ENCODE results near the gene GPR158. TPM values are rescaled to one million over a fixed set of nuclear protein-coding genes. Genes with fewer than 3 reads are reported as not detected.
A peak's percentile ranks its signal among the peaks of the same experiment; 100 is the strongest.

GPR158 gene
- total and polyA plus RNA-seq, 2 experiments from 2014 or later: 0.18 to 0.61 TPM

DNA sequence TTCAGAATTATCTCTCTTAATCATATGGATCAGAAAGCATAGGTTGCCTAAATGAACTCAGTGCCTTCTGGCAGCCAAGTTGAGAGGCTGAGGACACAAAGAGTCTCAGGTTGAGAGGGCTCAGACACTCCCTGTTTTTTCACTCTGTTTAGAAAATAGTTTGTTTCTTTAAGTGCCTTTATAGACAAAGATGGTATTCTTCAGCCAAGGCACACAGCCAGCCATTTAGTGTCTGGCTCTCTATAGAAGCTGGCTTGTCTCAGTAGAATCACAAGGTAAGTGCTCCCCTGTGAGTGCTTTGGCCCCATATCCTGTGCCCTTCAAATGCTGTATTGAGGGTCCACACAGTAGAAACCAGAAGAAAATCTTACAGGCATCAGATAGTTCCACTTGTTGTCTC, 3.6 kb downstream of the GPR158 start:
- peaks cover 77% of the 10 kb centered on the region for H3K27me3 ChIP-seq
- H3K4me3 ChIP-seq: no peak overlapping the region
- no peaks in the 10 kb centered on the region for H3K36me3 ChIP-seq
- H3K27ac ChIP-seq: no peak overlapping the region
- DNase-seq (ENCODE audit: low read depth in 1 of 2, low spot score in 1 of 2): no peak
- TF ChIP-seq, protein P1, sequence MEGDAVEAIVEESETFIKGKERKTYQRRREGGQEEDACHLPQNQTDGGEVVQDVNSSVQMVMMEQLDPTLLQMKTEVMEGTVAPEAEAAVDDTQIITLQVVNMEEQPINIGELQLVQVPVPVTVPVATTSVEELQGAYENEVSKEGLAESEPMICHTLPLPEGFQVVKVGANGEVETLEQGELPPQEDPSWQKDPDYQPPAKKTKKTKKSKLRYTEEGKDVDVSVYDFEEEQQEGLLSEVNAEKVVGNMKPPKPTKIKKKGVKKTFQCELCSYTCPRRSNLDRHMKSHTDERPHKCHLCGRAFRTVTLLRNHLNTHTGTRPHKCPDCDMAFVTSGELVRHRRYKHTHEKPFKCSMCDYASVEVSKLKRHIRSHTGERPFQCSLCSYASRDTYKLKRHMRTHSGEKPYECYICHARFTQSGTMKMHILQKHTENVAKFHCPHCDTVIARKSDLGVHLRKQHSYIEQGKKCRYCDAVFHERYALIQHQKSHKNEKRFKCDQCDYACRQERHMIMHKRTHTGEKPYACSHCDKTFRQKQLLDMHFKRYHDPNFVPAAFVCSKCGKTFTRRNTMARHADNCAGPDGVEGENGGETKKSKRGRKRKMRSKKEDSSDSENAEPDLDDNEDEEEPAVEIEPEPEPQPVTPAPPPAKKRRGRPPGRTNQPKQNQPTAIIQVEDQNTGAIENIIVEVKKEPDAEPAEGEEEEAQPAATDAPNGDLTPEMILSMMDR (IDR thresholded peaks at IDR 0.05; ENCODE audit: low read depth, low read length): no peak
- H3K4me1 ChIP-seq (ENCODE audit: low read depth): peaks cover 6% of the 10 kb centered on the region
- no peaks in the 10 kb centered on the region for H3K9me3 ChIP-seq (ENCODE audit: low read depth)

DNA sequence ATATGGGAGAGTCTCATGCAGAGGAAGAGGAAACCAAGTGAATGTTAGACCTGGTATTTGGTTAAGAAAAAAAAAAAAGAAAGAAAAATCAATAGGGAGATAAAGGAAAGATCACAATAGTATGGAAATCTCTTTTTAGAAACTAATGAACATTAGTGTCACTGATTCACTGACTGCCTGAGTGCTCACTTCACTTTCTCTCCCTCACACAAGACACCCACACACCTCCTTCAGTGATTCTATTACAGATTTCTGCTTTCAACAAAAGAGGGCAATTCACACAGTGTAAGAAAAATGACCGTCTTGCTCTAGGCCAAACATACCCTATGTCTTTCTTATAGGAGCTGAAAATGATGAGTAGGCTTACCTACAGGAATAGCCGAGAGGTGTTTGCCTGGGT, 6.0 kb downstream of the GPR158 start:
- no peak for DNase-seq (ENCODE audit: low read depth in 1 of 2, low spot score in 1 of 2)
- Histone ChIP-seq H3K9me3 (ENCODE audit: low read depth) (peaks cover 3% of the 10 kb centered on the region), H3K36me3 (no peaks in the 10 kb centered on the region), H3K27ac (no peak overlapping the region), H3K4me1 (ENCODE audit: low read depth) (peaks cover 6% of the 10 kb centered on the region), H3K4me3 (no peak overlapping the region), H3K27me3 (peaks cover 61% of the 10 kb centered on the region)
- TF ChIP-seq, protein P1 (IDR thresholded peaks at IDR 0.05; ENCODE audit: low read depth, low read length): no peak

DNA sequence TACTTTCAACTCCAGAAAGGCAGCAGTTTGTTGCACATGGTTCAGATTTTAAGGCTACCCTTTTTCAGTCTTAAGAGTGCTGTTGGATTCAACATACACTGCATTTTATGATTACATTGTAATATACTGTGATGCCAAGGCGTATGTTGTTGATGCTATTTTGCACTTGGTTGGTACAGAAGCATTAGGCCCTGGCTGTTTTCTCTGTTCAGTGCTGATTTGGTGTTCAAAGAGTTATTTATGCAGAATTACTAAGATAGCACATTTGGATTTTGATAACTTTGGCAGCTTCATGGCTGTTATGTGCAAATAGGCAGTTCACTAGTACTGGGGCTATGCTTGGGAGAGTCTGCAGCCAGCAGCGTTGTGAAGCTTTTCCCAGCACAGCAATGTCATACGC, 7.8 kb downstream of the GPR158 start:
- Histone ChIP-seq H3K4me1 (ENCODE audit: low read depth) (no peaks in the 10 kb centered on the region), H3K9me3 (ENCODE audit: low read depth) (peaks cover 3% of the 10 kb centered on the region), H3K36me3 (no peaks in the 10 kb centered on the region), H3K4me3 (no peak overlapping the region), H3K27ac (no peak overlapping the region), H3K27me3 (peaks cover 43% of the 10 kb centered on the region)
- DNase-seq (ENCODE audit: low read depth in 1 of 2, low spot score in 1 of 2): no peak
- TF ChIP-seq, protein P1 (IDR thresholded peaks at IDR 0.05; ENCODE audit: low read depth, low read length): no peak

DNA sequence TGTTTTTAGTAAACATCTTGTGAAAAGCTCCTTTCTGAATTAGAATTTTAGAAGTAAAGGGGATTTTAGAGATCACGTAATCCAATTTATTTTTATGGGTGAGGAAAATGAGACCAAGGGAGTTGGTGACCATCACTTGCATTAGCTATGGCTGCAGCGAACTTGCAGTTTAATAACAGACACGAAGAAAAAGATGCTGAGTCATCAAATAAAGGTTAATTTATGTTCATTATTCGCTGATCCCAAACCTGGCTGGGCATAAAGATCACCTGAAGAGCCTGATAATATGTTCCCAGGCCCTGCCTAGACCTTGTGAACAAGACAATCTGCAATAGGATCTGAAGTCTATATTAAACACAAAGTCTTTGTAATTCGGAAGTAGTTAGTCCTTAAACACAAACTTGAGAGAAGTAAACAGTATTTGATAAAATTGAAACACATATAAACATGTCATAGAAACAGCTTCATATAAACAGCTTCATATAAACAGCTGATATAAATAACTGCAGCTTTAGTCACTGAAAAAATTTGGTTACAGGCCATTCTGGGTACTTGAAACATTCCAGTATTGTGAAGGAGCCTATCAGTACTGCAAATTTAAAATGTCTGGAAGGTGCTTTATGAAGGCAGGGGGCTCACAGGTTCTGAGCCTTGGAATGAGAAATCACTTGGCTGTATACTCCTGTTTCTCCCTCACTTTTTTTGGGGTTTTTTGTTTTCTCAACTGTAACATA, 16.5 kb downstream of the GPR158 start:
- Histone ChIP-seq H3K4me3 (no peak overlapping the region), H3K27ac (no peak overlapping the region), H3K36me3 (no peaks in the 10 kb centered on the region), H3K9me3 (ENCODE audit: low read depth) (no peaks in the 10 kb centered on the region), H3K27me3 (no peaks in the 10 kb centered on the region), H3K4me1 (ENCODE audit: low read depth) (no peaks in the 10 kb centered on the region)
- no peak for DNase-seq (ENCODE audit: low read depth in 1 of 2, low spot score in 1 of 2)
- TF ChIP-seq, protein P1 (IDR thresholded peaks at IDR 0.05; ENCODE audit: low read depth, low read length): no peak

DNA sequence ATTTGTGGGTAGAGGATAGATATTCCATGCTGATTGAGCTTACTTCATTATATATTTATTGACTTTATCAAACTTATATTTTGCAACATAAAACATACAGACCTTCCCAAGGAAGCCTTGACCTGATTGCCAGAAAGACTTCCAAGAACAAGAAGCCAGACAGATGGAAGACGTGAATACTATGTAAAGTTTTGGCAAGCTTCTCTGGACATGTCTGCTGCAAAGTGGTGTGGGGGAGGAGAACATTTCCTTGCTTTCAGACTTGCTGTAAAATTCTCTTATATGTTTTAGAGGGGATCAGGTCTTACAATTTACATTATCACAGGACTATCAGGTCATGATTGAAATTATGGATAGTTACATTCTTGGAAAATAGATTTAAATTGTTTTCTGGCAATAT, 23.4 kb downstream of the GPR158 start:
- TF ChIP-seq, protein P1 (IDR thresholded peaks at IDR 0.05; ENCODE audit: low read depth, low read length): no peak
- Histone ChIP-seq H3K4me3 (no peak overlapping the region), H3K4me1 (ENCODE audit: low read depth) (no peaks in the 10 kb centered on the region), H3K9me3 (ENCODE audit: low read depth) (no peaks in the 10 kb centered on the region), H3K27me3 (no peaks in the 10 kb centered on the region), H3K36me3 (no peaks in the 10 kb centered on the region), H3K27ac (no peak overlapping the region)
- peak in 1 of 2 donors; percentile 62 for DNase-seq (ENCODE audit: low read depth in 1 of 2, low spot score in 1 of 2)

All from cardiac muscle cell (in vitro differentiated cells and primary cell).